PFSK-1 (cell line): Measurements from ENCODE around the gene TCTA.

ENCODE experiments used
- FOXP2 ChIP-seq: optimal IDR thresholded peaks from 2 replicates; pipeline ENCODE3; 2011; ENCODE audit warnings: borderline replicate concordance, control low read depth, inconsistent platforms; ENCODE audit not compliant: insufficient read depth; ENCODE audit errors: extremely low read length, extremely low read depth
- POLR2AphosphoS5 ChIP-seq: IDR thresholded peaks from 2 replicates; pipeline ENCODE4 v1.6.1; 2012; ENCODE audit warnings: low read depth, mild to moderate bottlenecking, control low read depth, low read length, moderate library complexity
- REST ChIP-seq, 2 experiments: IDR thresholded peaks; 2 replicates each; pipeline versions ENCODE4 v1.6.1 to v1.8.0; 2011 to 2012; ENCODE audit warnings: low read depth in 2 of 2, low read length in 2 of 2, control low read depth in 1 of 2, inconsistent platforms in 1 of 2, mild to moderate bottlenecking in 1 of 2, moderate library complexity in 1 of 2; ENCODE audit not compliant: insufficient read depth in 1 of 2
- SIN3A ChIP-seq: IDR thresholded peaks from 2 replicates; pipeline ENCODE4 v1.6.1; 2012; ENCODE audit warnings: mild to moderate bottlenecking, low read length, moderate library complexity, borderline replicate concordance; ENCODE audit not compliant: insufficient read depth
- TAF1 ChIP-seq: IDR thresholded peaks from 2 replicates; pipeline ENCODE4 v1.6.1; 2012; ENCODE audit warnings: low read length, control low read depth, borderline replicate concordance; ENCODE audit not compliant: insufficient read depth

Gene TCTA

GRCh38 chr3:49456466-49456865 is 44.2 kb downstream of the TCTA start:
- TF ChIP-seq POLR2AphosphoS5 (no peak), FOXP2 (no peak), REST (IDR thresholded peaks at IDR 0.05; ENCODE audit: insufficient read depth in 1 of 2, low read depth in 2 of 2, low read length in 2 of 2) (no peak), TAF1 (no peak), SIN3A (no peak)

GRCh38 chr3:49460188-49460890 is 48.1 kb downstream of the TCTA start:
- no peak for TF ChIP-seq REST (IDR thresholded peaks at IDR 0.05; ENCODE audit: insufficient read depth in 1 of 2, low read depth in 2 of 2, low read length in 2 of 2)
- TF ChIP-seq FOXP2 = no peak
- no peak for TF ChIP-seq SIN3A
- TF ChIP-seq POLR2AphosphoS5 = no peak
- no peak for TF ChIP-seq TAF1

- TF ChIP-seq FOXP2 (no peak), POLR2AphosphoS5 (no peak), SIN3A (no peak), REST (IDR thresholded peaks at IDR 0.05; ENCODE audit: insufficient read depth in 1 of 2, low read depth in 2 of 2, low read length in 2 of 2) (no peak), TAF1 (no peak)
Measured at GRCh38 chr3:49460956-49461355, 48.7 kb downstream of the TCTA start.

GRCh38 chr3:49461443-49462171 is 49.4 kb downstream of the TCTA start:
- TF ChIP-seq REST (IDR thresholded peaks at IDR 0.05; ENCODE audit: insufficient read depth in 1 of 2, low read depth in 2 of 2, low read length in 2 of 2) = no peak
- no peak for TF ChIP-seq TAF1
- TF ChIP-seq FOXP2 = no peak
- no peak for TF ChIP-seq SIN3A
- TF ChIP-seq POLR2AphosphoS5 = no peak
